OCI-LY7 (cell line): ENCODE results near the gene PDCL2. TPM values are rescaled to one million over a fixed set of nuclear protein-coding genes. Genes with fewer than 3 reads are reported as not detected.

ENCODE experiments used
- BruUV-seq: library from RNA; stranded (reverse); fragments of 400-500 nt; replicated peaks from 2 replicates; lab custom pipeline; 2021; lab: Mats Ljungman, UMichigan
- CTCF ChIA-PET: fragments of 300-600 bp; sonication (Branson Sonifier 250); formaldehyde crosslinking; loops from one replicate; lab custom pipeline; 2022; ENCODE audit warnings: antibody characterized with exemption; ENCODE audit not compliant: unreplicated experiment; lab: Charles Lee
- POLR2A ChIA-PET: fragments of 300-600 bp; sonication (Branson Sonifier 250); formaldehyde crosslinking; loops from one replicate; lab custom pipeline; 2022; ENCODE audit warnings: antibody characterized with exemption; lab: Charles Lee
- DNase-seq: peaks from one replicate; pipeline ENCODE4 v3.0.0-alpha.2; 2015; ENCODE audit warnings: low spot score
- H2AFZ ChIP-seq: fragments of 200-600 bp; sonication (generic), shearing (Covaris generic); 2 replicates; pipeline ENCODE4 v1.6.1; 2014; ENCODE audit warnings: mild to moderate bottlenecking, antibody characterized with exemption, low read length, moderate library complexity
- H3K27ac ChIP-seq: fragments of 200-600 bp; sonication (generic); 2 replicates; pipeline ENCODE4 v1.5.1; 2014; ENCODE audit warnings: mixed run types, low read depth, mild to moderate bottlenecking, moderate library complexity, low read length, inconsistent platforms; ENCODE audit not compliant: poor library complexity, severe bottlenecking
- H3K36me3 ChIP-seq: fragments of 200-600 bp; sonication (generic); 2 replicates; pipeline ENCODE4 v1.6.1; 2014; ENCODE audit warnings: mild to moderate bottlenecking, antibody characterized with exemption, low read length, moderate library complexity, mixed read lengths; ENCODE audit not compliant: insufficient read depth
- H3K4me1 ChIP-seq: fragments of 200-600 bp; sonication (generic); 2 replicates; pipeline ENCODE4 v1.5.1; 2014; ENCODE audit warnings: mild to moderate bottlenecking, low read length; ENCODE audit not compliant: insufficient read depth, poor library complexity, severe bottlenecking
- H3K4me2 ChIP-seq: fragments of 200-600 bp; sonication (generic); 2 replicates; pipeline ENCODE4 v1.6.1; 2014; ENCODE audit warnings: mild to moderate bottlenecking, low read length
- H3K4me3 ChIP-seq: fragments of 200-600 bp; sonication (generic); 2 replicates; pipeline ENCODE4 v1.5.1; 2014; ENCODE audit warnings: mild to moderate bottlenecking, low read depth, low read length; ENCODE audit not compliant: poor library complexity, severe bottlenecking
- H3K79me2 ChIP-seq: fragments of 200-600 bp; sonication (generic); 2 replicates; pipeline ENCODE4 v1.6.1; 2016; ENCODE audit warnings: low read depth, mild to moderate bottlenecking, low read length, moderate library complexity, mixed read lengths; ENCODE audit not compliant: insufficient read depth
- H3K9me2 ChIP-seq: fragments of 200-600 bp; sonication (generic); 2 replicates; pipeline ENCODE4 v1.6.1; 2016; ENCODE audit warnings: mild to moderate bottlenecking, low read length, mixed read lengths; ENCODE audit not compliant: insufficient read depth
- H3K9me3 ChIP-seq: fragments of 200-600 bp; sonication (generic); 2 replicates; pipeline ENCODE4 v1.6.1; 2014; ENCODE audit warnings: mild to moderate bottlenecking, mixed run types, low read length, mixed read lengths
- H4K20me1 ChIP-seq: fragments of 200-600 bp; sonication (generic); 2 replicates; pipeline ENCODE4 v1.6.1; 2014; ENCODE audit warnings: mild to moderate bottlenecking, antibody characterized with exemption, low read length, moderate library complexity, mixed read lengths; ENCODE audit not compliant: insufficient read depth
- CTCF ChIP-seq: fragments of 200-600 bp; sonication (generic); conservative IDR thresholded peaks from 2 replicates; pipeline ENCODE4 v1.5.1; 2014; ENCODE audit warnings: mild to moderate bottlenecking, antibody characterized with exemption, low read length, moderate library complexity, mixed read lengths
- EZH2phosphoT487 ChIP-seq: fragments of 200-600 bp; sonication (generic); IDR thresholded peaks from 2 replicates; pipeline ENCODE4 v1.6.1; 2018; ENCODE audit warnings: low read depth, borderline replicate concordance, mild to moderate bottlenecking, mixed run types, antibody characterized with exemption, low read length, moderate library complexity, mixed read lengths
- intact Hi-C: fragments of 100-400 bp; cut with micrococcal nuclease; formaldehyde crosslinking; loops from one replicate; pipeline ENCODE4 v1.10.0; 2022; ENCODE audit not compliant: unreplicated experiment
- total RNA-seq, 2 experiments: library from RNA; depleted of rRNA in 1 of 2; stranded (reverse); fragments of >200 nt in 1 of 2; shearing (Covaris generic) in 1 of 2; gene quantifications; 2 replicates each; pipeline ENCODE4 v1.2.3, GENCODE V29; 2014 to 2022

PDCL2 gene
- total RNA-seq, 2 experiments from 2014 or later: not detected

GRCh38 chr4:55538531-55538930 is 53.5 kb downstream of the PDCL2 start:
- Histone ChIP-seq H3K9me3 (no peaks in the 10 kb centered on the region), H3K9me2 (no peaks in the 10 kb centered on the region), H3K4me2 (no peak overlapping the region), H3K27ac (no peak overlapping the region), H4K20me1 (0 out of 2 replicates have a peak, but pooled peaks cover 6% of the 10 kb centered on the region), H3K36me3 (no peaks in the 10 kb centered on the region), H3K4me1 (no peaks in the 10 kb centered on the region), H2AFZ (no peak overlapping the region), H3K4me3 (no peak overlapping the region), H3K79me2 (no peaks in the 10 kb centered on the region)
- no peak for DNase-seq
- POLR2A ChIA-PET: no interaction called here
- intact Hi-C loops: no loop called here
- CTCF ChIA-PET: no interaction called here
- BruUV-seq: no TSS peak
- TF ChIP-seq EZH2phosphoT487 (no peak), CTCF (no peak)

- Histone ChIP-seq H3K9me3 (0 out of 2 replicates have a peak, but pooled peaks cover 7% of the 10 kb centered on the region), H3K4me2 (no peak overlapping the region), H3K9me2 (no peaks in the 10 kb centered on the region), H3K79me2 (no peaks in the 10 kb centered on the region), H3K36me3 (no peaks in the 10 kb centered on the region), H2AFZ (no peak overlapping the region), H3K4me1 (no peaks in the 10 kb centered on the region), H3K27ac (no peak overlapping the region), H4K20me1 (no peaks in the 10 kb centered on the region), H3K4me3 (no peak overlapping the region)
- TF ChIP-seq EZH2phosphoT487 (no peak), CTCF (no peak)
- DNase-seq: no peak
- no TSS peak for BruUV-seq
- ChIA-PET POLR2A (interaction anchor here (0.7 to 1.2 kb wide), 2 partner anchors 38 to 157 kb away, joined by 4 read pairs; no protein-coding TSS in a partner anchor), CTCF (no interaction called here)
- intact Hi-C loops: no loop called here
Observed at GRCh38 chr4:55534306-55534705, 57.7 kb downstream of the PDCL2 start.

DNA sequence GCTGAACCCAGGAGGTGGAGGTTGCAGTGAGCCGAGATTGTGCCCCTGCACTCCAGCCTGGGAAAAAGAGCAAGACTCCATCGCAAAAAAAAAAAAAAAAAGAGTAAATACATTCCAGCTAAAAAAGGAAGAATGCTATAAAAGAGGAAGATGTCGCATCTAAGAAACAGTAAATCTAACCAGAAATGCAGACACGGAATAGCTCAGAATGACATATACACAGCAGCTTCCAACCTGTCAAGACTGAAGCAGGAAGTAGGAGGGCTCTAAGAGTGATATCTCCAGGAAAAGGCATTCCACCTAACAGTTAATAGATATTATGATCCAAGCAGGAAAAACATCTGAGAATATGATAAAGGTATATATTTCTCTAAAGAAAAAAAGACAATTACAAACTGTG is 61.4 kb downstream of the PDCL2 start:
- POLR2A ChIA-PET: interaction anchor here (0.5 to 0.6 kb wide), 2 partner anchors 24 to 466 kb away, joined by 3 to 4 read pairs; no protein-coding TSS in a partner anchor
- BruUV-seq: no TSS peak
- Histone ChIP-seq H3K4me2 (no peak overlapping the region), H3K79me2 (no peaks in the 10 kb centered on the region), H3K9me3 (0 out of 2 replicates have a peak, but pooled peaks cover 7% of the 10 kb centered on the region), H2AFZ (no peak overlapping the region), H3K9me2 (no peaks in the 10 kb centered on the region), H3K27ac (no peak overlapping the region), H3K4me3 (no peak overlapping the region), H3K36me3 (no peaks in the 10 kb centered on the region), H4K20me1 (no peaks in the 10 kb centered on the region), H3K4me1 (no peaks in the 10 kb centered on the region)
- CTCF ChIA-PET: no interaction called here
- no peak for DNase-seq
- intact Hi-C loops: no loop called here
- TF ChIP-seq EZH2phosphoT487 (no peak), CTCF (no peak)
